Liver (tissue), 3 donors: Measurements from ENCODE around the gene NDUFC2.

Experiments
- EGR1 ChIP-seq, 2 donors: IDR thresholded peaks; 2 replicates each; pipeline ENCODE4 v1.6.1; 2016 to 2018; ENCODE audit warnings: antibody characterized with exemption in 2 of 2, low read depth in 2 of 2
- RAD21 ChIP-seq, 2 donors: IDR thresholded peaks; 2 replicates each; pipeline ENCODE4 v1.6.1; 2016; ENCODE audit warnings: antibody characterized with exemption in 2 of 2, mild to moderate bottlenecking in 2 of 2
- TAF1 ChIP-seq: conservative IDR thresholded peaks from 2 replicates; pipeline ENCODE4 v1.6.1; 2016; ENCODE audit warnings: antibody characterized with exemption, mild to moderate bottlenecking
- YY1 ChIP-seq: IDR thresholded peaks from 2 replicates; pipeline ENCODE4 v1.6.1; 2016; ENCODE audit warnings: antibody characterized with exemption, mild to moderate bottlenecking
- TF ChIP-seq, protein P1 (sequence below): fragments of 150-350 bp; IDR thresholded peaks from 2 replicates; pipeline ENCODE4 v1.5.1; 2017; ENCODE audit warnings: improper control_type of control experiment, low read depth, low read length; ENCODE audit not compliant: missing input control
- TF ChIP-seq, protein P2 (sequence below): IDR thresholded peaks from 2 replicates; pipeline ENCODE4 v1.6.1; 2016; ENCODE audit warnings: antibody characterized with exemption
- TF ChIP-seq, protein P3 (sequence below): IDR thresholded peaks from 2 replicates; pipeline ENCODE4 v1.6.1; 2016; ENCODE audit warnings: antibody characterized with exemption, mild to moderate bottlenecking
- donor health status: healthy.
- donor health status: healthy.

GRCh38 chr11:78046486-78046854, 33.2 kb downstream of the NDUFC2 start:
- TF ChIP-seq, protein P1, sequence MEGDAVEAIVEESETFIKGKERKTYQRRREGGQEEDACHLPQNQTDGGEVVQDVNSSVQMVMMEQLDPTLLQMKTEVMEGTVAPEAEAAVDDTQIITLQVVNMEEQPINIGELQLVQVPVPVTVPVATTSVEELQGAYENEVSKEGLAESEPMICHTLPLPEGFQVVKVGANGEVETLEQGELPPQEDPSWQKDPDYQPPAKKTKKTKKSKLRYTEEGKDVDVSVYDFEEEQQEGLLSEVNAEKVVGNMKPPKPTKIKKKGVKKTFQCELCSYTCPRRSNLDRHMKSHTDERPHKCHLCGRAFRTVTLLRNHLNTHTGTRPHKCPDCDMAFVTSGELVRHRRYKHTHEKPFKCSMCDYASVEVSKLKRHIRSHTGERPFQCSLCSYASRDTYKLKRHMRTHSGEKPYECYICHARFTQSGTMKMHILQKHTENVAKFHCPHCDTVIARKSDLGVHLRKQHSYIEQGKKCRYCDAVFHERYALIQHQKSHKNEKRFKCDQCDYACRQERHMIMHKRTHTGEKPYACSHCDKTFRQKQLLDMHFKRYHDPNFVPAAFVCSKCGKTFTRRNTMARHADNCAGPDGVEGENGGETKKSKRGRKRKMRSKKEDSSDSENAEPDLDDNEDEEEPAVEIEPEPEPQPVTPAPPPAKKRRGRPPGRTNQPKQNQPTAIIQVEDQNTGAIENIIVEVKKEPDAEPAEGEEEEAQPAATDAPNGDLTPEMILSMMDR, result no peak
- TF ChIP-seq, protein P2, sequence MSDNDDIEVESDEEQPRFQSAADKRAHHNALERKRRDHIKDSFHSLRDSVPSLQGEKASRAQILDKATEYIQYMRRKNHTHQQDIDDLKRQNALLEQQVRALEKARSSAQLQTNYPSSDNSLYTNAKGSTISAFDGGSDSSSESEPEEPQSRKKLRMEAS, result no peak
- TF ChIP-seq RAD21 (IDR thresholded peaks at IDR 0.05) (no peak), EGR1 (IDR thresholded peaks at IDR 0.05; ENCODE audit: low read depth in 2 of 2) (no peak), TAF1 (no peak), YY1 (no peak)
- TF ChIP-seq, protein P3, sequence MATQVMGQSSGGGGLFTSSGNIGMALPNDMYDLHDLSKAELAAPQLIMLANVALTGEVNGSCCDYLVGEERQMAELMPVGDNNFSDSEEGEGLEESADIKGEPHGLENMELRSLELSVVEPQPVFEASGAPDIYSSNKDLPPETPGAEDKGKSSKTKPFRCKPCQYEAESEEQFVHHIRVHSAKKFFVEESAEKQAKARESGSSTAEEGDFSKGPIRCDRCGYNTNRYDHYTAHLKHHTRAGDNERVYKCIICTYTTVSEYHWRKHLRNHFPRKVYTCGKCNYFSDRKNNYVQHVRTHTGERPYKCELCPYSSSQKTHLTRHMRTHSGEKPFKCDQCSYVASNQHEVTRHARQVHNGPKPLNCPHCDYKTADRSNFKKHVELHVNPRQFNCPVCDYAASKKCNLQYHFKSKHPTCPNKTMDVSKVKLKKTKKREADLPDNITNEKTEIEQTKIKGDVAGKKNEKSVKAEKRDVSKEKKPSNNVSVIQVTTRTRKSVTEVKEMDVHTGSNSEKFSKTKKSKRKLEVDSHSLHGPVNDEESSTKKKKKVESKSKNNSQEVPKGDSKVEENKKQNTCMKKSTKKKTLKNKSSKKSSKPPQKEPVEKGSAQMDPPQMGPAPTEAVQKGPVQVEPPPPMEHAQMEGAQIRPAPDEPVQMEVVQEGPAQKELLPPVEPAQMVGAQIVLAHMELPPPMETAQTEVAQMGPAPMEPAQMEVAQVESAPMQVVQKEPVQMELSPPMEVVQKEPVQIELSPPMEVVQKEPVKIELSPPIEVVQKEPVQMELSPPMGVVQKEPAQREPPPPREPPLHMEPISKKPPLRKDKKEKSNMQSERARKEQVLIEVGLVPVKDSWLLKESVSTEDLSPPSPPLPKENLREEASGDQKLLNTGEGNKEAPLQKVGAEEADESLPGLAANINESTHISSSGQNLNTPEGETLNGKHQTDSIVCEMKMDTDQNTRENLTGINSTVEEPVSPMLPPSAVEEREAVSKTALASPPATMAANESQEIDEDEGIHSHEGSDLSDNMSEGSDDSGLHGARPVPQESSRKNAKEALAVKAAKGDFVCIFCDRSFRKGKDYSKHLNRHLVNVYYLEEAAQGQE, result no peak
